Measurements from ENCODE around the gene RALGAPA1. TPM values are rescaled to one million over a fixed set of nuclear protein-coding genes. Genes with fewer than 3 reads are reported as not detected.
A peak's percentile ranks its signal among the peaks of the same experiment; 100 is the strongest.

Gene RALGAPA1
- total and polyA plus RNA-seq, 2 donors (not counting 1 experiment from before 2014, with no cell fraction given): 17.3 to 94.0 TPM

DNA sequence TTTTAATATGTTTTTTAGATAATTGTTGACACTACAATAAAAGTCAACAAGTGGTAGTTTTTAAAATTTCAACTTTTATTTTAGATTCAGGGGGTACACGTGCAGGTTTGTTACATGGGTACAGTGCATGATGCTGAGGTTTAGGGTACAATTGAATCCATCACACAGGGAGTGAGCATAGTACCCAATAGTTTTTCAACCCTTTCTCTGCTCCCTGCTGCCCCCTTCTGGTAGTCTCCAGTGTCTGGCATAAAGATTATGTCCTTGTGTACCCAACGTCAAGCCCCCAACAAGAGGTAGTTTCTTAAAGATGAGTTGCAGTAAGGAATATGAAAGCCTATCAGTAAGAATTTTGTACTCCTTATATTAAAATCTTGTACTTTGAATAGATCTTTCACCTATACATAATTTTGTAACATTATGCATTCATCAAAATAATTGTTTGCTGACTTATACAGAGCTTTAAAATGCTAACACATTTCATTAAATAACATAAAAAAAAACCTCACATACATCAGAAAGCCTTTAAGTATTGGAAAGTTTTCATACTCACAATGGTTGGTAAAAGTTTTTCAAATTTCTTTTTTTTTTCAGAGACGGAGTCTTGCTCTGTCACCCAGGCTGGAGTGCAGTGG is 5.4 kb upstream of the RALGAPA1 start:
- Mint-ChIP-seq H3K27ac (no peak overlapping the region), H3K27me3 (no peaks in the 10 kb centered on the region), H3K4me3 (no peak overlapping the region), H3K4me1 (peaks cover 2% of the 10 kb centered on the region), H3K9me3 (ENCODE audit: insufficient read depth) (no peaks in the 10 kb centered on the region)
- 100% methylated on average over 1 of the region's 3 CpGs for WGBS (ENCODE audit: insufficient coverage)
- TF ChIP-seq EZH2 (IDR thresholded peaks at IDR 0.05; ENCODE audit: borderline replicate concordance, insufficient read depth, low read depth, low read length, poor library complexity, severe bottlenecking): no peak
- TF ChIP-seq, protein P1, sequence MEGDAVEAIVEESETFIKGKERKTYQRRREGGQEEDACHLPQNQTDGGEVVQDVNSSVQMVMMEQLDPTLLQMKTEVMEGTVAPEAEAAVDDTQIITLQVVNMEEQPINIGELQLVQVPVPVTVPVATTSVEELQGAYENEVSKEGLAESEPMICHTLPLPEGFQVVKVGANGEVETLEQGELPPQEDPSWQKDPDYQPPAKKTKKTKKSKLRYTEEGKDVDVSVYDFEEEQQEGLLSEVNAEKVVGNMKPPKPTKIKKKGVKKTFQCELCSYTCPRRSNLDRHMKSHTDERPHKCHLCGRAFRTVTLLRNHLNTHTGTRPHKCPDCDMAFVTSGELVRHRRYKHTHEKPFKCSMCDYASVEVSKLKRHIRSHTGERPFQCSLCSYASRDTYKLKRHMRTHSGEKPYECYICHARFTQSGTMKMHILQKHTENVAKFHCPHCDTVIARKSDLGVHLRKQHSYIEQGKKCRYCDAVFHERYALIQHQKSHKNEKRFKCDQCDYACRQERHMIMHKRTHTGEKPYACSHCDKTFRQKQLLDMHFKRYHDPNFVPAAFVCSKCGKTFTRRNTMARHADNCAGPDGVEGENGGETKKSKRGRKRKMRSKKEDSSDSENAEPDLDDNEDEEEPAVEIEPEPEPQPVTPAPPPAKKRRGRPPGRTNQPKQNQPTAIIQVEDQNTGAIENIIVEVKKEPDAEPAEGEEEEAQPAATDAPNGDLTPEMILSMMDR (IDR thresholded peaks at IDR 0.05): peak; percentile 82
- DNase-seq: peak; percentile 76
- H3K4me3 ChIP-seq (ENCODE audit: control extremely low read depth in 1 of 5, extremely low read depth in 1 of 5, insufficient read depth in 1 of 5, low read depth in 2 of 5, low read length in 4 of 5): no peak overlapping the region
- ChIA-PET POLR2A (no interaction called here), CTCF (interaction anchor here (0.6 to 4.5 kb wide), 12 partner anchors 8 to 1100 kb away, joined by 3 to 31 read pairs (median 4); partner anchors contain the start of genes BRMS1L and CFL2)
- H3K9ac ChIP-seq (ENCODE audit: low read length): no peak overlapping the region
- H3K79me2 ChIP-seq (ENCODE audit: control insufficient read depth, insufficient read depth, low read length): peaks cover 6% of the 10 kb centered on the region
- no peaks in the 10 kb centered on the region for H3K4me1 ChIP-seq (ENCODE audit: control insufficient read depth in 2 of 2, insufficient read depth in 2 of 2, low read length in 2 of 2)
- H3K4me2 ChIP-seq (replicated peaks; ENCODE audit: low read depth, low read length, poor library complexity, severe bottlenecking): no peak overlapping the region
- H3K27ac ChIP-seq (ENCODE audit: low read length in 2 of 2): no peak overlapping the region
- no peaks in the 10 kb centered on the region for H3K27me3 ChIP-seq (replicated peaks in 1 of 4; ENCODE audit: control extremely low read depth in 1 of 4, control insufficient read depth in 3 of 4, insufficient read depth in 4 of 4, low read length in 3 of 4)
- H3K9me3 ChIP-seq (ENCODE audit: control extremely low read depth in 1 of 3, control insufficient read depth in 2 of 3, insufficient read depth in 1 of 3, low read length in 2 of 3): no peaks in the 10 kb centered on the region
- ATAC-seq (ENCODE audit: low read depth): peak; percentile 95
- no peak overlapping the region for H2AFZ ChIP-seq (ENCODE audit: insufficient read depth, low read depth, low read length, poor library complexity, severe bottlenecking)
- no peaks in the 10 kb centered on the region for H3K36me3 ChIP-seq (replicated peaks in 1 of 2; ENCODE audit: control extremely low read depth in 1 of 2, control insufficient read depth in 1 of 2, extremely low read depth in 1 of 2, insufficient read depth in 2 of 2, low read length in 1 of 2)
- intact Hi-C loops (cut with micrococcal nuclease): loop anchor here (1.0 to 5.0 kb wide), 2 partner anchors 392 to 674 kb away; no protein-coding TSS in a partner anchor
- no peaks in the 10 kb centered on the region for H4K20me1 ChIP-seq (ENCODE audit: control insufficient read depth, insufficient read depth, low read length, poor library complexity, severe bottlenecking)

DNA sequence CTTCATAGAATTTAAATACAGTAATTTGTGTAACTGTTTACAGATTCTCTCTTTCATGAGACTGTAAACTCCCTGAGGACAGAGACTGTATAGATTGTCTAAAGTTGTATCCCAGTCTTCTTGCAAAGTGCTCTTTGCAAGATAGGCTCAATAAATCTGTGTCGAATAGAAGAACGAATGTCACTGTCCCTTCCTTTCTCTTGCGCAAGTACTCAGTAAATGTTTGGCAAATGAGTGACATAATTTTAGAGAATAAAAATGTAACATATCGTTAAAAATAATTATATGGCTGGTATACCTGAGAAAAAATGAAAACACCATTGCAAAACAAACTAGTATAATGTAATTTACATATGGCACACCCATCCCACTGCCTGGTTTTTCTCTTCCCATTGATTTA is 1.9 kb upstream of the RALGAPA1 start:
- POLR2A ChIA-PET: interaction anchor here (0.5 kb wide), 1 partner anchor 15 kb away, joined by 3 read pairs; no protein-coding TSS in a partner anchor
- Histone ChIP-seq H3K4me1 (ENCODE audit: control insufficient read depth in 2 of 2, insufficient read depth in 2 of 2, low read length in 2 of 2) (peaks cover 12 to 14% of the 10 kb centered on the region in 2 donors), H4K20me1 (ENCODE audit: control insufficient read depth, insufficient read depth, low read length, poor library complexity, severe bottlenecking) (no peaks in the 10 kb centered on the region), H3K9ac (ENCODE audit: low read length) (no peak overlapping the region), H3K27ac (ENCODE audit: low read length in 2 of 2) (no peak overlapping the region), H3K4me3 (ENCODE audit: control extremely low read depth in 1 of 5, extremely low read depth in 1 of 5, insufficient read depth in 1 of 5, low read depth in 2 of 5, low read length in 4 of 5) (no peak overlapping the region), H3K4me2 (replicated peaks; ENCODE audit: low read depth, low read length, poor library complexity, severe bottlenecking) (no peak overlapping the region), H3K79me2 (ENCODE audit: control insufficient read depth, insufficient read depth, low read length) (peaks cover 31% of the 10 kb centered on the region), H3K27me3 (replicated peaks in 1 of 4; ENCODE audit: control extremely low read depth in 1 of 4, control insufficient read depth in 3 of 4, insufficient read depth in 4 of 4, low read length in 3 of 4) (no peaks in the 10 kb centered on the region), H3K9me3 (ENCODE audit: control extremely low read depth in 1 of 3, control insufficient read depth in 2 of 3, insufficient read depth in 1 of 3, low read length in 2 of 3) (no peaks in the 10 kb centered on the region), H2AFZ (ENCODE audit: insufficient read depth, low read depth, low read length, poor library complexity, severe bottlenecking) (no peak overlapping the region), H3K36me3 (replicated peaks in 1 of 2; ENCODE audit: control extremely low read depth in 1 of 2, control insufficient read depth in 1 of 2, extremely low read depth in 1 of 2, insufficient read depth in 2 of 2, low read length in 1 of 2) (no peaks in the 10 kb centered on the region)
- H3K27ac Mint-ChIP-seq: no peak overlapping the region
- H3K4me3 Mint-ChIP-seq: no peak overlapping the region
- H3K9me3 Mint-ChIP-seq (ENCODE audit: insufficient read depth): no peaks in the 10 kb centered on the region
- intact Hi-C loops (cut with micrococcal nuclease): loop anchor here (5.0 kb wide), 1 partner anchor 389 kb away; no protein-coding TSS in a partner anchor
- peaks cover 27% of the 10 kb centered on the region for H3K4me1 Mint-ChIP-seq
- H3K27me3 Mint-ChIP-seq: no peaks in the 10 kb centered on the region
- no peak for ATAC-seq (ENCODE audit: low read depth)
- CTCF ChIA-PET: no interaction called here
- no peak for TF ChIP-seq EZH2 (IDR thresholded peaks at IDR 0.05; ENCODE audit: borderline replicate concordance, insufficient read depth, low read depth, low read length, poor library complexity, severe bottlenecking)
- TF ChIP-seq, protein P1 (IDR thresholded peaks at IDR 0.05): no peak
- DNase-seq: no peak
- no CpG with 5 or more reads among the region's 4 CpGs for WGBS (ENCODE audit: insufficient coverage)
